Epidermal melanocyte (primary cell): ENCODE data around the gene PTPN5.
"Not testable (repeated sequence)": the region's sequence is repeated elsewhere in the genome, so short reads cannot be mapped to it uniquely, and the experiment has no call there.

Experiments used
- DNase-seq: peaks from one replicate; pipeline ENCODE4 v3.0.0; 2011; ENCODE audit warnings: low spot score; ENCODE audit not compliant: insufficient read length

The PTPN5 gene

GRCh38 chr11:18691467-18692140, 100.0 kb downstream of the PTPN5 start:
- not testable (repeated sequence) for DNase-seq

- DNase-seq: no peak
Observed at GRCh38 chr11:18684267-18684666, 107.3 kb downstream of the PTPN5 start.

- DNase-seq: no peak
Observed at GRCh38 chr11:18682466-18682865, 109.1 kb downstream of the PTPN5 start.

- not testable (repeated sequence) for DNase-seq
Observed at GRCh38 chr11:18681949-18682348, 109.6 kb downstream of the PTPN5 start.
